Uterus (tissue), 4 donors: ENCODE data around the gene PTPRD. TPM values are rescaled to one million over a fixed set of nuclear protein-coding genes. Genes with fewer than 3 reads are reported as not detected.

Experiments used
- DNase-seq, 2 donors: peaks; one replicate each; pipeline ENCODE4 v3.0.0-alpha.2; 2019 to 2020
- H3K27ac ChIP-seq, 2 donors: fragments of 200-600 bp; sonication (generic); 1 replicate in 1 of 2; 2 replicates in 1 of 2; pipeline ENCODE4 v1.5.1; 2016 to 2018
- H3K27me3 ChIP-seq, 2 donors: fragments of 200-600 bp; sonication (generic); one replicate each; pipeline ENCODE4 v1.5.1; 2018 to 2019; ENCODE audit warnings: control low read depth in 1 of 2
- H3K36me3 ChIP-seq, 2 donors: fragments of 200-600 bp; sonication (generic); one replicate each; pipeline ENCODE4 v1.5.1; 2019; ENCODE audit warnings: control low read depth in 1 of 2
- H3K4me1 ChIP-seq, 2 donors: fragments of 200-600 bp; sonication (generic); one replicate each; pipeline ENCODE4 v1.5.1; 2018 to 2019; ENCODE audit warnings: control low read depth in 1 of 2
- H3K4me3 ChIP-seq, 2 donors: fragments of 200-600 bp; sonication (generic); 1 replicate in 1 of 2; 2 replicates in 1 of 2; pipeline ENCODE4 v1.5.1; 2018 to 2019; ENCODE audit warnings: mild to moderate bottlenecking in 1 of 2
- H3K9me3 ChIP-seq, 2 donors: fragments of 200-600 bp; sonication (generic); one replicate each; pipeline ENCODE4 v1.5.1; 2019; ENCODE audit warnings: control low read depth in 1 of 2
- POLR2A ChIP-seq, 2 donors: fragments of 450-650 bp; IDR thresholded peaks; one replicate each; pipeline ENCODE4 v1.6.1; 2016; ENCODE audit warnings: antibody characterized with exemption in 2 of 2, mild to moderate bottlenecking in 1 of 2, moderate library complexity in 1 of 2
- intact Hi-C: fragments of 100-400 bp; cut with DNase I; formaldehyde crosslinking; loops from one replicate; pipeline ENCODE4 v1.15.1; 2023; ENCODE audit warnings: low total_unique reads
- total RNA-seq, 4 donors: library from RNA; depleted of rRNA in 3 of 4; stranded (reverse); fragments of >200 nt in 3 of 4; gene quantifications; one replicate each; pipeline versions ENCODE4 v1.1.0 to v1.2.4, GENCODE V29; 2014 to 2023
- TF ChIP-seq, protein P1 (sequence below), 4 experiments: fragments of 200-600 bp in 2 of 4; fragments of 450-650 bp in 2 of 4; sonication (generic) in 2 of 4; IDR thresholded peaks; one replicate each; pipeline ENCODE4 v1.5.1; 2016 to 2019; ENCODE audit warnings: antibody characterized with exemption in 4 of 4, mild to moderate bottlenecking in 2 of 4, moderate library complexity in 1 of 4
- donor health status: DM: yes; HTN: yes; CAD: no.

PTPRD gene
- total RNA-seq, 4 donors from 2014 or later = 1.2 to 136 (median 26.4) TPM

GRCh38 chr9:9799287-9799686, 813.5 kb downstream of the PTPRD start:
- Histone ChIP-seq H3K36me3 (no peaks in the 10 kb centered on the region), H3K4me1 (no peaks in the 10 kb centered on the region), H3K27ac (no peak overlapping the region), H3K4me3 (no peak overlapping the region), H3K27me3 (no peaks in the 10 kb centered on the region), H3K9me3 (no peaks in the 10 kb centered on the region)
- no peak for TF ChIP-seq POLR2A (IDR thresholded peaks at IDR 0.05)
- TF ChIP-seq, protein P1, sequence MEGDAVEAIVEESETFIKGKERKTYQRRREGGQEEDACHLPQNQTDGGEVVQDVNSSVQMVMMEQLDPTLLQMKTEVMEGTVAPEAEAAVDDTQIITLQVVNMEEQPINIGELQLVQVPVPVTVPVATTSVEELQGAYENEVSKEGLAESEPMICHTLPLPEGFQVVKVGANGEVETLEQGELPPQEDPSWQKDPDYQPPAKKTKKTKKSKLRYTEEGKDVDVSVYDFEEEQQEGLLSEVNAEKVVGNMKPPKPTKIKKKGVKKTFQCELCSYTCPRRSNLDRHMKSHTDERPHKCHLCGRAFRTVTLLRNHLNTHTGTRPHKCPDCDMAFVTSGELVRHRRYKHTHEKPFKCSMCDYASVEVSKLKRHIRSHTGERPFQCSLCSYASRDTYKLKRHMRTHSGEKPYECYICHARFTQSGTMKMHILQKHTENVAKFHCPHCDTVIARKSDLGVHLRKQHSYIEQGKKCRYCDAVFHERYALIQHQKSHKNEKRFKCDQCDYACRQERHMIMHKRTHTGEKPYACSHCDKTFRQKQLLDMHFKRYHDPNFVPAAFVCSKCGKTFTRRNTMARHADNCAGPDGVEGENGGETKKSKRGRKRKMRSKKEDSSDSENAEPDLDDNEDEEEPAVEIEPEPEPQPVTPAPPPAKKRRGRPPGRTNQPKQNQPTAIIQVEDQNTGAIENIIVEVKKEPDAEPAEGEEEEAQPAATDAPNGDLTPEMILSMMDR (IDR thresholded peaks at IDR 0.05) = no peak
- DNase-seq = no peak
- intact Hi-C loops = no loop called here

- Histone ChIP-seq H3K36me3 (no peaks in the 10 kb centered on the region), H3K4me1 (no peaks in the 10 kb centered on the region), H3K4me3 (no peak overlapping the region), H3K9me3 (no peaks in the 10 kb centered on the region), H3K27ac (no peak overlapping the region), H3K27me3 (no peaks in the 10 kb centered on the region)
- DNase-seq = no peak
- intact Hi-C loops = no loop called here
- no peak for TF ChIP-seq POLR2A (IDR thresholded peaks at IDR 0.05)
These were observed 820.5 kb downstream of the PTPRD start for GRCh38 chr9:9792144-9792857.

GRCh38 chr9:9791611-9792010, 821.2 kb downstream of the PTPRD start:
- TF ChIP-seq, protein P1 (IDR thresholded peaks at IDR 0.05) = no peak
- TF ChIP-seq POLR2A (IDR thresholded peaks at IDR 0.05) = no peak
- H3K27ac ChIP-seq = no peak overlapping the region
- H3K9me3 ChIP-seq = no peaks in the 10 kb centered on the region
- no peak overlapping the region for H3K4me3 ChIP-seq
- no peaks in the 10 kb centered on the region for H3K36me3 ChIP-seq
- intact Hi-C loops = no loop called here
- H3K4me1 ChIP-seq = no peaks in the 10 kb centered on the region
- DNase-seq = no peak
- H3K27me3 ChIP-seq = no peaks in the 10 kb centered on the region

DNA sequence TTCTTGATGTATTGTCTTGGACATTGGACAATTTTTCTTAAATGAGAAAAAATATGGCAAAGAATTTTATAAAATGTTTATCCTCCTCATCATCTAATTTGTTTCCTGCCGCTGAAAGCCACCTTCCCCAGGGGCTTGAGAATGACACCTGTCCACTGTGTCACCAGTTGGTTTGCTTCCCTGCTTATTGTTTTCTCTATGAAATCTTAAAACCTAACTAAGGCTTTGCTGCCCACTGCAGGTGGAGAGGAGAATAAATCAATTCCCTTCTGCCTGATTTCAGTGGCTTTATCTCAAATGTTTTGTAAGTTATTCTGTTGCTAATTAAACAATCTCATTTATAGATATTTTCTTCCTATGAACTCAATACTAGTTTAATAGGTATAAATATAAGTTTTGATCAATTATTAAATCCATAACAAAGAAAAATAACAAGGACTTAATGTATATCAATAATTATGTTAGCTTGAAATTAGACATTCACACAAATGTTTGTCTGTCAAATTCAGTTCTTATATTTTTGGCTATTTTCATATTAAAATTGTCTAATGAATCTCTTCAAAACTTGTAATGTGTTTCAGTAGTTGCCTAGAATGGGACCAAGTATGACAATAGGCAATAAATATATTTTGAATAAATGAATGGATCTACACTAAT, 822.5 kb downstream of the PTPRD start:
- no peaks in the 10 kb centered on the region for H3K27me3 ChIP-seq
- no peaks in the 10 kb centered on the region for H3K4me1 ChIP-seq
- no peaks in the 10 kb centered on the region for H3K36me3 ChIP-seq
- no peak for DNase-seq
- no peak overlapping the region for H3K27ac ChIP-seq
- no peak overlapping the region for H3K4me3 ChIP-seq
- intact Hi-C loops = no loop called here
- H3K9me3 ChIP-seq = no peaks in the 10 kb centered on the region
- TF ChIP-seq, protein P1 (IDR thresholded peaks at IDR 0.05) = peak in 3 of 4 experiments; percentile 26 to 34 (median 31)
- no peak for TF ChIP-seq POLR2A (IDR thresholded peaks at IDR 0.05)

DNA sequence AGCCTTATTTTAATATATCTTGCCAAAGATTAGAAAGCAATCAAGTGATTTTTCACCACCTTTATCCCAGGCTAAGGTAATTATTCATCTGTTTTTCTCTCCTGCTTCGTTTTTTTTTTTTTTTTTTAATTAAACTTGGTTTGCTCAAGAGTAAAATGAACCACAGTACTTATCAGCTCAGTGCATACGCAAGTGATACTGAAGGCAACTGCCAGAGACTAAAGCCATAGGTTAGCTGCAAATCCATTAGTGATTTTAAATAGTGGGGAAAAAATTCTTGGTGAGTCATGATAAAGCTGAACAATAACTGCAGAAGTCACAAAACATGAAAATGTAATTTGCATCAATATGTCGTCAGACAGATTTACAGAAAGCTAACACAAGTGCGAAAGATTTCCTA, 829.1 kb downstream of the PTPRD start:
- Histone ChIP-seq H3K4me1 (no peaks in the 10 kb centered on the region), H3K9me3 (no peaks in the 10 kb centered on the region), H3K27me3 (no peaks in the 10 kb centered on the region), H3K4me3 (no peak overlapping the region), H3K27ac (no peak overlapping the region), H3K36me3 (no peaks in the 10 kb centered on the region)
- TF ChIP-seq POLR2A (IDR thresholded peaks at IDR 0.05) = no peak
- TF ChIP-seq, protein P1 (IDR thresholded peaks at IDR 0.05) = no peak
- no peak for DNase-seq
- intact Hi-C loops = no loop called here
